IMR-90 (cell line): ENCODE data around the gene PATJ. TPM values are rescaled to one million over a fixed set of nuclear protein-coding genes. Genes with fewer than 3 reads are reported as not detected.

Experiments used
- ATAC-seq: fragments of 200-7000 bp; cut with Tn5 transposase; 2 replicates; pipeline ENCODE4 v1.9.1; 2020; ENCODE audit warnings: low read depth, mild to moderate bottlenecking, moderate library complexity
- BruUV-seq: library from RNA; stranded (reverse); fragments of 400-500 nt; replicated peaks from 2 replicates; lab custom pipeline; 2021; lab: Mats Ljungman, UMichigan
- CTCF ChIA-PET: fragments of 300-600 bp; formaldehyde crosslinking; extraction: SDS; loops from one replicate; lab custom pipeline; 2021; ENCODE audit warnings: antibody characterized with exemption; lab: Yijun Ruan, JAX
- POLR2A ChIA-PET: fragments of 300-600 bp; sonication (Branson Sonifier 250); formaldehyde crosslinking; loops from one replicate; lab custom pipeline; 2022; ENCODE audit warnings: antibody characterized with exemption; ENCODE audit not compliant: unreplicated experiment; lab: Charles Lee
- DNase-seq: peaks from one replicate; pipeline ENCODE4 v3.0.0; 2013
- H2AFZ ChIP-seq: replicated peaks from 2 replicates; pipeline ENCODE3; 2013; ENCODE audit warnings: low read length, mild to moderate bottlenecking; ENCODE audit not compliant: poor library complexity
- H2AK5ac ChIP-seq: 2 replicates; pipeline ENCODE4 v1.6.1; 2013; ENCODE audit warnings: low read depth, low read length, inconsistent platforms
- H2AK9ac ChIP-seq: replicated peaks from 2 replicates; pipeline ENCODE3; 2013; ENCODE audit warnings: mild to moderate bottlenecking, low read depth, low read length, moderate library complexity; ENCODE audit not compliant: poor library complexity
- H2BK120ac ChIP-seq: 2 replicates; pipeline ENCODE4 v1.6.1; 2013; ENCODE audit warnings: low read depth, low read length, inconsistent platforms
- H2BK15ac ChIP-seq: 3 replicates; pipeline ENCODE4 v1.6.1; 2013; ENCODE audit warnings: low read depth, low read length, inconsistent platforms
- H2BK20ac ChIP-seq: 2 replicates; pipeline ENCODE4 v1.6.1; 2013; ENCODE audit warnings: low read depth, mild to moderate bottlenecking, inconsistent platforms, low read length, moderate library complexity
- H2BK5ac ChIP-seq: 2 replicates; pipeline ENCODE4 v1.6.1; 2013; ENCODE audit warnings: mild to moderate bottlenecking, low read depth, low read length, inconsistent platforms; ENCODE audit not compliant: poor library complexity, severe bottlenecking
- H3K14ac ChIP-seq: replicated peaks from 2 replicates; pipeline ENCODE4 v1.6.1; 2013; ENCODE audit warnings: low read depth, low read length, inconsistent platforms
- H3K18ac ChIP-seq: 2 replicates; pipeline ENCODE4 v1.6.1; 2013; ENCODE audit warnings: low read depth, low read length, control low read depth
- H3K23ac ChIP-seq: 2 replicates; pipeline ENCODE4 v1.6.1; 2013; ENCODE audit warnings: low read depth, low read length, inconsistent platforms
- H3K27ac ChIP-seq: 2 replicates; pipeline ENCODE4 v1.5.1; 2013; ENCODE audit warnings: mild to moderate bottlenecking, control low read depth, low read length; ENCODE audit not compliant: insufficient read depth
- H3K27me3 ChIP-seq: 2 replicates; pipeline ENCODE4 v1.6.1; 2013; ENCODE audit warnings: low read length; ENCODE audit not compliant: control insufficient read depth, insufficient read depth
- H3K36me3 ChIP-seq: 2 replicates; pipeline ENCODE4 v1.6.1; 2013; ENCODE audit warnings: low read length, mixed read lengths; ENCODE audit not compliant: control insufficient read depth, insufficient read depth
- H3K4ac ChIP-seq: 2 replicates; pipeline ENCODE4 v1.6.1; 2013; ENCODE audit warnings: low read depth, low read length, inconsistent platforms
- H3K4me1 ChIP-seq: 2 replicates; pipeline ENCODE4 v1.6.1; 2013; ENCODE audit warnings: low read length, mixed read lengths; ENCODE audit not compliant: control insufficient read depth, insufficient read depth
- H3K4me2 ChIP-seq: 2 replicates; pipeline ENCODE4 v1.6.1; 2013; ENCODE audit warnings: low read depth, mild to moderate bottlenecking, control low read depth, low read length, moderate library complexity
- H3K4me3 ChIP-seq: 2 replicates; pipeline ENCODE4 v1.5.1; 2013; ENCODE audit warnings: low read depth, mild to moderate bottlenecking, control low read depth, low read length, moderate library complexity; ENCODE audit not compliant: insufficient read depth
- H3K56ac ChIP-seq: 2 replicates; pipeline ENCODE4 v1.6.1; 2013; ENCODE audit warnings: low read length, inconsistent platforms; ENCODE audit not compliant: insufficient read depth; ENCODE audit errors: extremely low read depth
- H3K79me1 ChIP-seq, 2 experiments: 2 replicates each; pipeline ENCODE4 v1.6.1; 2013; ENCODE audit warnings: low read length in 2 of 2, inconsistent platforms in 1 of 2, low read depth in 1 of 2
- H3K9ac ChIP-seq: 2 replicates; pipeline ENCODE4 v1.6.1; 2013; ENCODE audit warnings: low read depth, low read length, control low read depth
- H3K9me1 ChIP-seq: 2 replicates; pipeline ENCODE4 v1.6.1; 2013; ENCODE audit warnings: low read length, inconsistent platforms; ENCODE audit not compliant: insufficient read depth
- H3K9me3 ChIP-seq: 2 replicates; pipeline ENCODE4 v1.6.1; 2013; ENCODE audit warnings: low read length; ENCODE audit not compliant: control insufficient read depth, insufficient read depth
- H4K20me1 ChIP-seq: 2 replicates; pipeline ENCODE4 v1.6.1; 2013; ENCODE audit warnings: low read length, inconsistent platforms; ENCODE audit not compliant: insufficient read depth
- H4K5ac ChIP-seq: 2 replicates; pipeline ENCODE4 v1.6.1; 2013; ENCODE audit warnings: mild to moderate bottlenecking, low read depth, low read length, control low read depth
- H4K8ac ChIP-seq, 2 experiments: 2 replicates each; pipeline ENCODE4 v1.6.1; 2013; ENCODE audit warnings: low read depth in 2 of 2, low read length in 2 of 2, control low read depth in 1 of 2, inconsistent platforms in 1 of 2
- H4K91ac ChIP-seq: 2 replicates; pipeline ENCODE4 v1.6.1; 2013; ENCODE audit warnings: low read depth, low read length, inconsistent platforms; ENCODE audit not compliant: insufficient read depth
- CHD1 ChIP-seq: IDR thresholded peaks from 2 replicates; pipeline ENCODE4 v1.6.1; 2012; ENCODE audit warnings: low read depth, low read length, improper control_type of control experiment
- RFX5 ChIP-seq: IDR thresholded peaks from 2 replicates; pipeline ENCODE4 v1.8.0; 2012; ENCODE audit warnings: low read depth, mild to moderate bottlenecking, low read length, moderate library complexity
- WGBS, 2 experiments: methylation state at CpG; one replicate each; pipeline versions ENCODE4 v1.1.5 to v1.1.7; 2013; ENCODE audit warnings: missing lambda C conversion rate in 2 of 2; ENCODE audit not compliant: insufficient read length in 1 of 2; ENCODE audit errors: extremely low coverage in 2 of 2; 5-methylcytosine and 5-hydroxymethylcytosine counted together
- dilution Hi-C: fragments of 300-500 bp; cut with HindIII; formaldehyde crosslinking; loops from one replicate; pipeline ENCODE4 v1.14.3; 2018; ENCODE audit warnings: low sequenced_read_pairs; ENCODE audit not compliant: unreplicated experiment
- in situ Hi-C: fragments of 300-500 bp; cut with MboI; formaldehyde crosslinking; loops from 3 replicates; pipeline ENCODE4 v1.14.3; 2019; ENCODE audit warnings: low sequenced_read_pairs, inconsistent platforms, mixed read lengths
- intact Hi-C: fragments of 100-400 bp; cut with micrococcal nuclease; formaldehyde crosslinking; loops from 2 replicates; pipeline ENCODE4 v1.10.0; 2022
- polyA plus RNA-seq, 3 experiments: library from polyadenylated mRNA; depleted of rRNA; stranded (reverse); fragments of >200 nt; gene quantifications; 2 replicates each; pipeline ENCODE4 v1.2.3, GENCODE V29; 2012; ENCODE audit warnings: low replicate concordance in 1 of 3
- total RNA-seq: library from RNA; depleted of rRNA; stranded (reverse); fragments of >200 nt; gene quantifications from 2 replicates; pipeline ENCODE4 v1.2.3, GENCODE V29; 2012

PATJ gene
- total and polyA plus RNA-seq, 2 of the 4 experiments (the other 2 are of a cell fraction): 2.0 to 3.4 TPM

DNA sequence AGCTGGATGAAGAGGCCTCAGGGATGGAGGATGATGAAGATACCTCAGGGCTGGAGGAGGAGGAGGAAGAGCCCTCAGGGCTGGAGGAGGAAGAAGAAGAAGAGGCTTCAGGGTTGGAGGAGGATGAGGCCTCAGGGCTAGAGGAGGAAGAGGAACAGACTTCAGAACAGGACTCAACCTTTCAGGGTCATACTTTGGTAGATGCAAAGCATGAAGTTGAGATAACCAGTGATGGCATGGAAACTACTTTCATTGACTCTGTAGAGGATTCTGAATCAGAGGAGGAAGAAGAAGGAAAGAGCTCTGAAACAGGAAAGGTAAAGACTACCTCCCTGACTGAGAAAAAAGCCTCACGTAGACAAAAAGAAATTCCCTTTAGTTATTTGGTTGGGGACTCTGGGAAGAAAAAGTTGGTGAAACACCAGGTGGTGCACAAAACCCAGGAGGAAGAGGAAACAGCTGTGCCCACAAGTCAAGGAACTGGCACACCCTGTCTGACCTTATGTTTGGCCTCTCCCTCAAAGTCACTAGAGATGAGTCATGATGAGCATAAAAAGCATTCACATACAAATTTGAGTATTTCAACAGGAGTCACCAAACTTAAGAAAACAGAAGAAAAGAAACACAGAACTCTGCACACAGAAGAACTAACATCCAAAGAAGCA, 467.8 kb downstream of the PATJ start:
- BruUV-seq: no TSS peak
- Histone ChIP-seq H3K4me2 (no peak overlapping the region), H3K4me1 (no peaks in the 10 kb centered on the region), H3K56ac (no peak overlapping the region), H3K79me1 (no peaks in the 10 kb centered on the region), H2AK9ac (no peak overlapping the region), H3K9me3 (peaks cover 13% of the 10 kb centered on the region; the same call in 1 of the 2 replicates), H3K23ac (no peak overlapping the region), H3K9me1 (no peaks in the 10 kb centered on the region), H3K27ac (no peak overlapping the region), H2BK5ac (no peak overlapping the region), H2BK20ac (no peak overlapping the region), H2AFZ (no peak overlapping the region), H3K4ac (no peak overlapping the region), H2BK15ac (no peak overlapping the region), H4K91ac (no peak overlapping the region), H2AK5ac (no peak overlapping the region), H4K5ac (no peak overlapping the region), H3K4me3 (no peak overlapping the region), H3K18ac (no peak overlapping the region), H3K36me3 (no peaks in the 10 kb centered on the region), H2BK120ac (no peak overlapping the region), H3K14ac (no peak overlapping the region), H3K27me3 (no peaks in the 10 kb centered on the region), H4K8ac (no peak overlapping the region), H4K20me1 (no peaks in the 10 kb centered on the region), H3K9ac (no peak overlapping the region)
- in situ Hi-C loops (no loop called here), intact Hi-C loops (loop anchor here (2.0 kb wide), 1 partner anchor 63 kb away; no protein-coding TSS in a partner anchor), dilution Hi-C loops (no loop called here)
- POLR2A ChIA-PET: no interaction called here
- CTCF ChIA-PET: no interaction called here
- WGBS, 2 experiments: no CpG with 5 or more reads among the region's 1 CpG
- DNase-seq (no peak), ATAC-seq (no peak)
- no peak for TF ChIP-seq CHD1
- TF ChIP-seq RFX5: no peak
